Natural killer cell treated with Interleukin-12 subunit alpha and Interleukin-12 subunit beta and Interleukin-15 and Interleukin-18, amount 100 ng/mL, for 72 hours (primary cell): ENCODE measurements around the gene PPCS. TPM values are rescaled to one million over a fixed set of nuclear protein-coding genes. Genes with fewer than 3 reads are reported as not detected.

Experiments used
- ATAC-seq, 2 donors: fragments of 150-1000 bp; cut with Tn5 transposase in 1 of 2; sonication (Bioruptor Pico), chemical (Tn5 transposase) in 1 of 2; 2 replicates each; pipeline ENCODE4 v1.10.0; 2021
- DNase-seq: peaks from one replicate; pipeline ENCODE4 v3.0.0; 2022; ENCODE audit warnings: low spot score
- H3K27ac Mint-ChIP-seq, 2 donors: 1 replicate in 1 of 2; 2 replicates in 1 of 2; pipeline ENCODE4 v1.8.0; 2022; ENCODE audit warnings: mixed read lengths in 2 of 2, mild to moderate bottlenecking in 1 of 2, moderate library complexity in 1 of 2
- H3K27me3 Mint-ChIP-seq, 2 donors: 1 replicate in 1 of 2; 2 replicates in 1 of 2; pipeline ENCODE4 v1.8.0; 2022; ENCODE audit warnings: mixed read lengths in 2 of 2
- H3K36me3 Mint-ChIP-seq: one replicate; pipeline ENCODE4 v1.8.0; 2022; ENCODE audit warnings: mixed read lengths
- H3K4me1 Mint-ChIP-seq, 2 donors: 1 replicate in 1 of 2; 2 replicates in 1 of 2; pipeline ENCODE4 v1.8.0; 2022; ENCODE audit warnings: low read depth in 2 of 2, mixed read lengths in 2 of 2, mild to moderate bottlenecking in 1 of 2
- H3K4me3 Mint-ChIP-seq: one replicate; pipeline ENCODE4 v1.8.0; 2022; ENCODE audit warnings: mixed read lengths
- H3K9me3 Mint-ChIP-seq: 2 replicates; pipeline ENCODE4 v1.8.0; 2022; ENCODE audit warnings: mixed read lengths
- total RNA-seq, 2 donors: library from RNA; stranded (reverse); gene quantifications; one replicate each; pipeline ENCODE4 v1.2.3, GENCODE V29; 2022

Gene PPCS
- total RNA-seq, 2 donors from 2014 or later = 26.4 to 31.3 TPM

DNA sequence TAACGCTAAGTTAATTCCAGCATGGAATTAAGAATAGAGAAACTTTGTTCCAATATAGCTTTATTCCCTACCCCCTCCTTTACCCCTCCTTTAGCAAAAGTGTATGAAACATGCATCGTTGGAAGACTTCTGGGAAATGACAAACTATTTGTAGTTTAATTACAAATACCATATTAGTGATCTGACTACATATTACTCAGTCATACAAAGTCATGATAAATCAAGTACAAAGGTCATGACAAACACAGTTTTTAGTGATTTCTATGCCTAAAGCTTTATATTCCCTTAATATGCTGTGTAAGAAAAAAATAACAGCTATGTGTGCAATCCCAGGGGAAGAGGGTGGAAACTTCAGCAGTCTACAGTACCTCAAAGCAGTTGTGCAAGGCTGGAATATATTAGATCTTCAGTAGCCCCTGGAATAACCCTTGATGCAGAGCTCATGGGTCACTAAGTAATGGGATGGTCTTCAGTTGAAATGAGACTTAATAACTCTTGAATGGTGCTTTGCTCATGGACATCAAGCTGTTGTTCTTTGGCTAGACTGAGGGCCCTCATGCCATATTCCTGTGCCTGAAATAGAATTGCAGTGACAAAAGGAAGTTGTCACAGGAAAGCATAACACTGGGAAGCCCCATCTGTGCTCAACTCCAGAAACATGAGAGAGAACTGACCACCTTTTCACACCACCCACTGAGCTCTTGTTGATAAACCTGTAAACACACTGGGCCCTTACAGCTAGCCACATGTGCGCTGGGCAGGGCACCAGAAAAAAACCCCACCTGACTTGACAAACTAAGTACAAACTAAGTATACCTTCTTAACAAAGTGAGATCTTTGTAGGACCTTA is 25.8 kb upstream of the PPCS start:
- H3K9me3 Mint-ChIP-seq = no peaks in the 10 kb centered on the region
- peaks cover 0 to 5% of the 10 kb centered on the region in 2 donors for H3K4me1 Mint-ChIP-seq
- DNase-seq (no peak), ATAC-seq (no peak)
- no peaks in the 10 kb centered on the region for H3K36me3 Mint-ChIP-seq
- H3K27me3 Mint-ChIP-seq = peaks cover 3 to 11% of the 10 kb centered on the region in 2 donors
- no peak overlapping the region for H3K27ac Mint-ChIP-seq
- no peak overlapping the region for H3K4me3 Mint-ChIP-seq

DNA sequence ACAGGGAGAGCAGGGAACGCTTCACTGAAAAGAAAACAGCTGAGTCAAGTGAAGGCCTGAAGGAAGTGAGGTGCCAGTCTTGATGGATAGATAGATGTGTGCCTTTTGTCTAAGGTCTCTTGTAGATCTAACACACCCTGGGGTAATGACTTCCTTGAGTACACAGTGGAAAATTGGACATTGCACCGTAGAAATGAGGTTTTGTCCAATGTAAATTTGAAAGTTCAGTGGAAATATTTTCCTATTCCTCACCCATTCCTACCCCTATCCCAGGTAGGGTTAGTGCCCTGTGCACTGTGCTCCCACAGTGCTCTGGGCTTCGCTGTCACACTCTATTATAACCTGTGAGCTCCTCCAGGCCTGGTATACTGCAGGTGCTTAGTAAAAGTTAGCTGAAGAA is 24.8 kb upstream of the PPCS start:
- Mint-ChIP-seq H3K4me1 (peaks cover 0 to 5% of the 10 kb centered on the region in 2 donors), H3K4me3 (no peak overlapping the region), H3K9me3 (no peaks in the 10 kb centered on the region), H3K27me3 (peaks cover 3 to 6% of the 10 kb centered on the region in 2 donors), H3K36me3 (no peaks in the 10 kb centered on the region), H3K27ac (no peak overlapping the region)
- ATAC-seq (no peak), DNase-seq (no peak)

- DNase-seq (no peak), ATAC-seq (no peak)
- Mint-ChIP-seq H3K27ac (no peak overlapping the region), H3K27me3 (peaks cover 3 to 8% of the 10 kb centered on the region in 2 donors), H3K9me3 (no peaks in the 10 kb centered on the region), H3K4me3 (no peak overlapping the region), H3K36me3 (no peaks in the 10 kb centered on the region), H3K4me1 (peaks cover 5% of the 10 kb centered on the region in 2 donors)
Observed at GRCh38 chr1:42432714-42433113, 23.6 kb upstream of the PPCS start.

DNA sequence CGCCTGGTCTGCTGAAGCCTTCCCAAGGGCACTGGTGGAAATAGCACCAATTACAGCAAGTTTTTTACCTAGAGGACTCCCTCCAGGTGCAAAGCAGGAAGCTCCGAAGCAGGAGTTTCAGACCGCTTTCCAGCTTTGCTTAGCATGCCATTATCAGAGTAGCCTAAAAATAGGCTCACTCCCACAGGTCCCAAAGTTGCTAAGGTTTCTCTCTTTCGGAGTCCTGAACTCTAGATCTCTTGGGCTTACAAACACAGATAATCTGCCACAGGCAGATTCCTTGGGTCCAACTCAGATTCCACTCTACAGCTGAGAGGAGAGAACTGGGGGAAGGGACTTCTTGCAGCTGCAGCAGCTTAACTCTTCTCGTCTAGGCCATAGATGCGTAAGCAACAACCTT is 23.0 kb upstream of the PPCS start:
- H3K27ac Mint-ChIP-seq = no peak overlapping the region
- peaks cover 5% of the 10 kb centered on the region in 2 donors for H3K4me1 Mint-ChIP-seq
- DNase-seq (no peak), ATAC-seq (no peak)
- H3K9me3 Mint-ChIP-seq = no peaks in the 10 kb centered on the region
- H3K4me3 Mint-ChIP-seq = no peak overlapping the region
- peaks cover 8% of the 10 kb centered on the region in 2 donors for H3K27me3 Mint-ChIP-seq
- H3K36me3 Mint-ChIP-seq = no peaks in the 10 kb centered on the region

GRCh38 chr1:42434340-42434739 is 22.0 kb upstream of the PPCS start:
- Mint-ChIP-seq H3K27ac (no peak overlapping the region), H3K4me3 (no peak overlapping the region), H3K36me3 (no peaks in the 10 kb centered on the region), H3K9me3 (no peaks in the 10 kb centered on the region), H3K27me3 (peaks cover 8 to 9% of the 10 kb centered on the region in 2 donors), H3K4me1 (peaks cover 5% of the 10 kb centered on the region in 2 donors)
- ATAC-seq (no peak), DNase-seq (no peak)

- Mint-ChIP-seq H3K27ac (no peak overlapping the region), H3K4me1 (peaks cover 0 to 5% of the 10 kb centered on the region in 2 donors), H3K36me3 (no peaks in the 10 kb centered on the region), H3K9me3 (no peaks in the 10 kb centered on the region), H3K4me3 (no peak overlapping the region), H3K27me3 (peaks cover 9 to 14% of the 10 kb centered on the region in 2 donors)
- ATAC-seq (no peak), DNase-seq (no peak)
Observed at GRCh38 chr1:42439940-42440339, 16.4 kb upstream of the PPCS start.

- H3K27me3 Mint-ChIP-seq = peaks cover 6 to 14% of the 10 kb centered on the region in 2 donors
- no peak for ATAC-seq
- H3K4me1 Mint-ChIP-seq = no peaks in the 10 kb centered on the region
- no peak overlapping the region for H3K4me3 Mint-ChIP-seq
- H3K36me3 Mint-ChIP-seq = no peaks in the 10 kb centered on the region
- no peaks in the 10 kb centered on the region for H3K9me3 Mint-ChIP-seq
- DNase-seq = no peak
- H3K27ac Mint-ChIP-seq = no peak overlapping the region
Observed at GRCh38 chr1:42442662-42443061, 13.7 kb upstream of the PPCS start.

DNA sequence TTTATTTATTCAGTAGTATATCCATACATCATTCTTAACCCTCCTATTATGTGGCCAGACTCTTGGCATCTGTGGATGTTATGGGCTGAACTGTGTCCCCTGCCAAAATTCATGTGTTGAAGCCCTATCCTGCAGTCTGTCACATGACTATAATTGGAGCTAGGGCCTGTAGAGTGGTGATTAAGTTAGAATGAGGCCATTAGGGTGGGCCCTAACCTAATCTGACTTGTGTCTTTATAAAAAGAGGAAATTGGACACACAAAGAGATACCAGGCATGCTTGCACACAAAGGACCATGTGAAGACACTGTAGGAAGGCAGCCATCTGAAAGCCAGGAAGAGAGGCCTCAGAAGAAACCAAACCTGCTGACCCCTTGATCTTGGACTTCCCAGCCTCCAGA is 7.1 kb upstream of the PPCS start:
- no peak overlapping the region for H3K4me3 Mint-ChIP-seq
- no peaks in the 10 kb centered on the region for H3K36me3 Mint-ChIP-seq
- no peaks in the 10 kb centered on the region for H3K9me3 Mint-ChIP-seq
- no peak overlapping the region for H3K27ac Mint-ChIP-seq
- ATAC-seq = no peak
- no peaks in the 10 kb centered on the region for H3K4me1 Mint-ChIP-seq
- no peak for DNase-seq
- H3K27me3 Mint-ChIP-seq = peaks cover 0 to 16% of the 10 kb centered on the region in 2 donors

DNA sequence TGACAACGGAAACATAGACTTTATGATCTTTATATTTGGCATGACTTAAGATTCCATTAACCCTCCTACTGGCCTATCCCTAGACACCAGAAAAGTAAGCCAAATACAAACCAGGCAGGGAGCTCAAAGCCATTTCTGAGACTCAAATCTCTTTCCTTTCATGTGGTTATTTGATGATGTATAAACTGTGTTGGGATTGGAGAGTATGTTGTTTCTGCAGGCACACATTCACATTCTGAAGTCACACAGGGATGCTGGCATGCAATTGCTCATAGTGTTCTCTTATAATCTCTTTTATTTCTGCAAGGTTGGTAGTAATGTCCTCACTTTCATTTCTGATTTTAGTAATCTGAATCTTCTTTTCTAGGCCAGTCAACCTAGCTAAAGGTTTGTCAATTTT is 6.3 kb upstream of the PPCS start:
- no peaks in the 10 kb centered on the region for H3K36me3 Mint-ChIP-seq
- no peak overlapping the region for H3K4me3 Mint-ChIP-seq
- no peaks in the 10 kb centered on the region for H3K9me3 Mint-ChIP-seq
- H3K27me3 Mint-ChIP-seq = peaks cover 0 to 16% of the 10 kb centered on the region in 2 donors
- H3K4me1 Mint-ChIP-seq = peaks cover 0 to 1% of the 10 kb centered on the region in 2 donors
- ATAC-seq (peak in 1 of 2 donors; percentile 60), DNase-seq (no peak)
- H3K27ac Mint-ChIP-seq = no peak overlapping the region

GRCh38 chr1:42453386-42453785 is 3.0 kb upstream of the PPCS start:
- no peak overlapping the region for H3K4me3 Mint-ChIP-seq

DNA sequence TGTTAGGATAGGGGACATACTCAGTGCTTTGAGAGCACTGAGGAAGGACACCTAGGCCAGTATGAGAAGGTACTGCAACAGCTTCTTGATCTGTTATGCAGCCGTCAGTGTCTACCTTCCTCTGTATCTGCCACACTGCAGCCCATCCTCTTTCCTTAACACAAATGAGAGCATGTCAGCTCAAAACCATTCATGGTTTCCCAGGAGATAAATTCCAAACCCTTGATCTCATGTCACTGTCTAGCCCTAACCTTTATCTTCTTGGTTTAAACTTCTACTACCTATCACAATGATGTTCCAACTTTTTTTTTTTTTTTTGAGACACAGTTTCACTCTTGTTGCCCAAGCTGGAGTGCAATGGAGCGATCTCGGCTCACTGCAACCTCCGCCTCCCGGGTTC is 1.9 kb upstream of the PPCS start:
- peaks cover 0 to 8% of the 10 kb centered on the region in 2 donors for H3K27me3 Mint-ChIP-seq
- no peak for ATAC-seq
- H3K9me3 Mint-ChIP-seq = no peaks in the 10 kb centered on the region

More at GRCh38 chr1:42453386-42453785, 3.0 kb upstream of the PPCS start:
- H3K36me3 Mint-ChIP-seq = peaks cover 13% of the 10 kb centered on the region
- H3K4me1 Mint-ChIP-seq = peaks cover 22 to 25% of the 10 kb centered on the region in 2 donors
- DNase-seq (no peak), ATAC-seq (no peak)
- peaks cover 0 to 8% of the 10 kb centered on the region in 2 donors for H3K27me3 Mint-ChIP-seq
- H3K27ac Mint-ChIP-seq = no peak overlapping the region
- H3K9me3 Mint-ChIP-seq = no peaks in the 10 kb centered on the region

GRCh38 chr1:42456754-42457089 is 379 bp downstream of the PPCS start:
- H3K27ac Mint-ChIP-seq = peak overlapping the region; percentile 92 to 96
- H3K4me1 Mint-ChIP-seq = peaks cover 26 to 31% of the 10 kb centered on the region in 2 donors
- H3K9me3 Mint-ChIP-seq = no peaks in the 10 kb centered on the region
- ATAC-seq (peak; percentile 78 to 82), DNase-seq (peak; percentile 71)
- H3K36me3 Mint-ChIP-seq = peaks cover 18% of the 10 kb centered on the region
- H3K27me3 Mint-ChIP-seq = peaks cover 0 to 2% of the 10 kb centered on the region in 2 donors
- H3K4me3 Mint-ChIP-seq = peak overlapping the region; percentile 94

More for the DNA sequence above, 1.9 kb upstream of the PPCS start:
- Mint-ChIP-seq H3K4me3 (no peak overlapping the region), H3K36me3 (peaks cover 14% of the 10 kb centered on the region), H3K27ac (peak overlapping the region in 1 of 2 donors; percentile 92), H3K4me1 (peaks cover 22 to 27% of the 10 kb centered on the region in 2 donors)
- no peak for DNase-seq

DNA sequence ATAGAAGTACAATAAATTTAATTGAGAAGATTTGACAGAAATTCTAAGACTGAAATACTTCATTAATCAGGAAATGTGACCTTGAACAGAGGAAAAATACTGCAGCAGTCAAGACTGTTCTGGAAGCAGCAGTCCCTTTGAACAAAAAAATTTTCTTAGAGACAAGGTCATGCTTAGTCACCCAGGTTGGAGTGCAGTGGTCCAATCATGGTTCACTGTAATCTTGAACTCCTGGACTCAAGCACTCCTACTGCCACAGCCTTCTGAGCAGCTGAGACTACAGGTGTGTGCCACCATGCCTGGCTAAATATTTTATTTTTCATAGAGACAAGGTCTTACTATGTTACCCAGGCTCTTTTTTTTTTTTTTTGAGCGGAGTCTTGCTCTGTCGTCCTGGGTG is 4.9 kb downstream of the PPCS start:
- Mint-ChIP-seq H3K4me1 (peaks cover 24 to 39% of the 10 kb centered on the region in 2 donors), H3K27me3 (no peaks in the 10 kb centered on the region), H3K36me3 (peaks cover 13% of the 10 kb centered on the region), H3K9me3 (no peaks in the 10 kb centered on the region), H3K4me3 (no peak overlapping the region), H3K27ac (no peak overlapping the region)
- no peak for DNase-seq
- no peak for ATAC-seq

- H3K9me3 Mint-ChIP-seq = no peaks in the 10 kb centered on the region
- H3K27ac Mint-ChIP-seq = peak within 1 kb of the TSS; percentile 59 to 69
- no peaks in the 10 kb centered on the region for H3K27me3 Mint-ChIP-seq
- peaks cover 15 to 27% of the 10 kb centered on the region in 2 donors for H3K4me1 Mint-ChIP-seq
- ATAC-seq (peak; percentile 100), DNase-seq (peak; percentile 97)
- H3K4me3 Mint-ChIP-seq = peak within 1 kb of the TSS; percentile 76
- H3K36me3 Mint-ChIP-seq = peaks cover 9% of the 10 kb centered on the region
Observed at GRCh38 chr1:42462828-42463763, 6.8 kb downstream of the PPCS start, which contains the start of gene CCDC30. TSS of gene CCDC30 (plus strand) at chr1:42463286. CDS start at chr1:42480552, 17,266 bp downstream.
